AML-193 (cell line): Measurements from ENCODE around the gene EED.
"Not testable (repeated sequence)": the region's sequence is repeated elsewhere in the genome, so short reads cannot be mapped to it uniquely, and the experiment has no call there.

Experiments
- DNase-seq, 2 experiments: peaks; one replicate each; lab custom pipeline; 2025; lab: John Stamatoyannopoulos, UW

Gene EED

DNA sequence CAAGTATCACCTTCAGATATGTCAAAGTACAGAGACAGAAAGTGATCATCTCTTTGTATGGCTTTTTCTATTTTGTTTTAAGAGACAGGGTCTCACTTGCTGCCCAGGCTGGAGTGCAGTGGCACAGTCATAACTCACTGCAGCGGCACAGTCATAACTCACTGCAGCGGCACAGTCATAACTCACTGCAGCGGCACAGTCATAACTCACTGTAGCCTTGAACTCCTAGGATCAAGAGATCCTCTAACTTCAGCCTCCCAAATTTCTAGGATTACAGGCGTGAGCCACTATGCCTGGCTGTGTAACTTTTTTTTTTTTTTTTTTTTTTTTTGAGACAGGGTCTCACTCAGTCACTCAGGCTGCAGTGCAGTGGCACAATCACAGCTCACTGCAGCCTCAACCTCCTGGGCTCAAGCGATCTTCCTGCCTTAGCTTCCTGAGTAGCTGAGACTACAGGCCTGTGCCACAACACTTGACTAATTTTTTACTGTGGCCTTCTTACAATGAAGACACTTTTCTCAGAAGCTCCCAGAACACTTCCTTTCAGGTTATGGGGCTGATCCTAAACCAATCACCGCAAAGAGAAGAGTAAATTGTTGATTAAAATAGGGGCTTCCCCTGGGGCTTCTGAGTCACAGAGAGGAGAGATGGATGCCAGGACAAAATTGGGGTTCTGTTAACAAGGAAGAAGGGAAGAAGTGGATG, 48.5 kb downstream of the EED start:
- DNase-seq = no peak

DNA sequence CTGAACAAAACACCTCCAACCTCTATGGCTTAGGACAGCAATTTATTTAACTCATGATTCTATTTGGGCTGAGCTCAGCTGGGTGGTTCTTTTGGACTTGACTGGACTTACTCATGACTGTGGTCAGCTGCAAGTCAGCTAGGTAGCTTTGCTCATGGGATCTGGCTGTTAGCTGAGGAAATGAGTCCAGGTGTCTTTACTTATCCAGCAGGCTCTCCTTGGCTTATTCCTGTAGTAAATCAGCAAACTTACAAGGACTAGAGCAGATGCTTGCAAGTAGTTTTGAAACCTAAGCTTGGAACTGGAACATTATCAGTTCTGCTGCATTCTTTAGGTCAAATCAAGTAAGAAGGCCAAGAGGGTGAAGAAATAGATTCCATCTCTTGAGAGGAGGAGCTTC, 49.5 kb downstream of the EED start:
- no peak for DNase-seq

DNA sequence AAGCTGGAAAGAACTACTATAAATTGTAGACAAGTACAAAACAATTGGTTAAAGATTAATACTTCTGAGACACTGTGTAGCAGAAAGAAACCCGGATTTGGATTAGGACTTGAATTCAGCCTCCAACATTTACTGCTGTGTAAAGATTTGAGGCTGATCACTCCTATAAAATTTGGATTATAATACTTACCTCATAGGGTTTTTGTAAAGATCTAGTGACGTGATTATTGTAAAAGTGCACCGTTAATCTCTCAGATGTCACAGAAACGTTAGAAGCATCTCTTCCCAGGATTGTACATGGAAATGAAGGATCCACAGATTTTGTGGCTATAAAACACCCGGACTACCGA, 57.2 kb downstream of the EED start:
- no peak for DNase-seq

GRCh38 chr11:86302092-86302793, 57.7 kb downstream of the EED start, which contains the start of gene HIKESHI:
HIKESHI (plus strand) TSS chr11:86302240; CDS start chr11:86302449, 209 bp downstream.
- DNase-seq = peak; percentile 91 to 97

GRCh38 chr11:86303257-86303656, 58.7 kb downstream of the EED start:
- no peak for DNase-seq

DNA sequence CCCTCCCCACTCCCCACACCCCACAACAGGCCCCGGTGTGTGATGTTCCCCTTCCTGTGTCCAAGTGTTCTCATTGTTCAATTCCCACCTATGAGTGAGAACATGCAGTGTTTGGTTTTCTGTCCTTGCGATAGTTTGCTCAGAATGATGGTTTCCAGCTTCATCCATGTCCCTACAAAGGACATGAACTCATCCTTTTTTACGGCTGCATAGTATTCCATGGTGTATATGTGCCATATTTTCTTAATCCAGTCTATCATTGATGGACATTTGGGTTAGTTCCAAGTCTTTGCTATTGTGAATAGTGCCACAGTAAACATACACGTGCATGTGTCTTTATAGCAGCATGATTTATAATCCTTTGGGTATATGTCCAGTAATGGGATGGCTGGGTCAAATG, 64.2 kb downstream of the EED start:
- DNase-seq = not testable (repeated sequence)

DNA sequence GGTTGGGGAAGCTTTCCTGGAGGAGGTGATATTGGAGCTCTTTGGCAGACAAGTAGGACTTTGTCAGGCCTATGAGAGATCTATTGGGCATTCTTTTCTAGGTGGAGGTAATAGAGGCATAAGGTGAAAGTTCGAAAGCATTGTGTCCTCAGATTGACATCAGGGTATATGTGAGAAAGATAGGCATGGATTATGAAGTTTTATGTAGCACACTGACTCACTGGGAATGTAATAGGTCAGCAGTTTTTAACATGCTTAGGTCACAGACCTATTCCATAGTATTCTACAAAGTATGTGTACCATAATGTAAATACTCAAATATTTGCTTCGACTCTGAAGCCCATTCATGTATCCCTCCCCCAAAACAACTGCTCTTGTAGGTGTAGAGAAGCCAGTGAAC, 69.2 kb downstream of the EED start:
- DNase-seq = no peak

DNA sequence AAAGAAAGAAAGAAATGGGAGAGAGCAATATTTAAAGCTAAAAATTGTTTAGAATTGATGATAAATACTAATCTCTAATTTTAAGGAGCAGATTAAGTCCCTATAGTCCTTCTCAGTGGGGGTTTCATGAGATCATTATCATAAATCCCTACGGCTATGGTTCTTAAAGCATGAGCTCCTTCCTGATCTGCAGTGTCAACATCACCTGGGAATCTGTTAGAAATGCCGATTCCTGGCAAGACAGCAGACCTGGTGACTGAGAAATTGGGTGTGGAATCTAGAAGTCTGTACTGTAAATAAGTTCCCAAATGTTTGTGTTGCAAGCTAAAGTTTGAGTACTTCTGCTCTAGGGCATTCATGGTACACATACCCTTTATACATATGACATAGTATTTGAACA, 70.1 kb downstream of the EED start:
- no peak for DNase-seq
